Measurements from ENCODE around the gene MAPT.

GRCh38 chr17:45942284-45942683 is 47.9 kb downstream of the MAPT start:
- TF ChIP-seq, protein P1, sequence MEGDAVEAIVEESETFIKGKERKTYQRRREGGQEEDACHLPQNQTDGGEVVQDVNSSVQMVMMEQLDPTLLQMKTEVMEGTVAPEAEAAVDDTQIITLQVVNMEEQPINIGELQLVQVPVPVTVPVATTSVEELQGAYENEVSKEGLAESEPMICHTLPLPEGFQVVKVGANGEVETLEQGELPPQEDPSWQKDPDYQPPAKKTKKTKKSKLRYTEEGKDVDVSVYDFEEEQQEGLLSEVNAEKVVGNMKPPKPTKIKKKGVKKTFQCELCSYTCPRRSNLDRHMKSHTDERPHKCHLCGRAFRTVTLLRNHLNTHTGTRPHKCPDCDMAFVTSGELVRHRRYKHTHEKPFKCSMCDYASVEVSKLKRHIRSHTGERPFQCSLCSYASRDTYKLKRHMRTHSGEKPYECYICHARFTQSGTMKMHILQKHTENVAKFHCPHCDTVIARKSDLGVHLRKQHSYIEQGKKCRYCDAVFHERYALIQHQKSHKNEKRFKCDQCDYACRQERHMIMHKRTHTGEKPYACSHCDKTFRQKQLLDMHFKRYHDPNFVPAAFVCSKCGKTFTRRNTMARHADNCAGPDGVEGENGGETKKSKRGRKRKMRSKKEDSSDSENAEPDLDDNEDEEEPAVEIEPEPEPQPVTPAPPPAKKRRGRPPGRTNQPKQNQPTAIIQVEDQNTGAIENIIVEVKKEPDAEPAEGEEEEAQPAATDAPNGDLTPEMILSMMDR (IDR thresholded peaks at IDR 0.05; ENCODE audit: low read length), result no peak
- no peak for TF ChIP-seq EZH2 (optimal IDR thresholded peaks at IDR 0.05; ENCODE audit: low read depth, low read length)
- no peak for TF ChIP-seq EZH2phosphoT487 (IDR thresholded peaks at IDR 0.05; ENCODE audit: low read length)
